ENCODE measurements around the gene ISG20L2. TPM values are rescaled to one million over a fixed set of nuclear protein-coding genes. Genes with fewer than 3 reads are reported as not detected.

ISG20L2 gene
- polyA plus RNA-seq, 3 donors, result 17.2 to 23.5 (median 18.1) TPM

DNA sequence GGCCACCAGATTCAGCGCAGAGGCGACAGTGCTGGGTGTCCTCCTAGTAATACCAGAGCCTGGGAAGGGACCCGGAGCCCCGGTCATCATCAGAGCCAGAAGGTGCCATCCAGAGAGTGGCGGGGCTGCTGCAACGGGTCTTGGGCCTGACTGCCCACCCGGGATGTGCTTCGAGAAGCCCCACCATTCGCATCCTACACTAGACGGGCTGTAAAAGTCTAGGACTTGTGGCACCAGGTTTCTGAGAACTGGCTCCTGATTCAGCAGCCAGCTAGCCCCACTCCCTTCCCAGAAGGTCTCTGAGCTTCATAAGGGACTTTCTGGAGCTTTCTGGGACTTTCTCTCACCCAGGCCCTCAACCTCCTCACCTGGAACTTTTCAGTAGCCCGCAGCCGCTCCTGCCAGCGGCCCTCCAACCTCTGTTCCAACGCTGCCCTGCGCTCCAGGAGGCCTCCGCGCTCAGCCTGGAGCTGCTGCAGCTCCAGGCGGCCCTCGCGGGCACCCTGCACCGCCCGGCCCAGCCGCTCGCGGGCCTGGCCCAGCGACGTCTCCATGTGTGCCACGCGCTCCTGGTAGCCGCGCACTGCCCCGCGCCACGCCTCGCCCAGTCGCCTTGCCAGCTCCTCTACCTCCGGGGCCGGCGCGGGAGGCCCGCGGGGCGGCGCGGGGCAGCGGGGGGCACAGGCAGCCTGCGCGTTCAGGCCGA is 52.3 kb downstream of the ISG20L2 start:
- no peak overlapping the region for H3K4me3 ChIP-seq (replicated peaks in 1 of 3; ENCODE audit: low read depth in 2 of 3, low read length in 3 of 3)

More for the DNA sequence above, 52.3 kb downstream of the ISG20L2 start:
- no peak overlapping the region for H3K4me2 ChIP-seq (replicated peaks; ENCODE audit: extremely low read depth, low read length, poor library complexity, severe bottlenecking)
- Mint-ChIP-seq H3K9me3 (peaks cover 0 to 11% (median 2%) of the 10 kb centered on the region in 7 donors), H3K36me3 (peaks cover 0 to 4% of the 10 kb centered on the region in 2 donors), H3K27me3 (ENCODE audit: low read depth in 3 of 3) (peaks cover 65 to 91% (median 76%) of the 10 kb centered on the region in 3 donors), H3K4me3 (peak overlapping the region in 1 of 2 donors; percentile 67), H3K4me1 (peaks cover 12% of the 10 kb centered on the region), H3K27ac (no peak overlapping the region)
- peaks cover 0 to 7% of the 10 kb centered on the region in 2 donors for H3K4me1 ChIP-seq (ENCODE audit: control insufficient read depth in 1 of 2, insufficient read depth in 2 of 2, low read length in 2 of 2)
- peaks cover 0 to 11% of the 10 kb centered on the region in 2 donors for H3K9me3 ChIP-seq (replicated peaks in 1 of 2; ENCODE audit: control insufficient read depth in 1 of 2, insufficient read depth in 1 of 2, low read length in 2 of 2)
- H3K27ac ChIP-seq (ENCODE audit: low read depth in 1 of 2, low read length in 2 of 2), result no peak overlapping the region
- 26% methylated on average over 48 of the region's 49 CpGs for WGBS (ENCODE audit: insufficient coverage)
- no peak overlapping the region for H2AFZ ChIP-seq (ENCODE audit: insufficient read depth, low read depth, low read length, poor library complexity, severe bottlenecking)
- no peaks in the 10 kb centered on the region for H4K20me1 ChIP-seq (ENCODE audit: insufficient read depth, low read length)
- no peak overlapping the region for H3K9ac ChIP-seq (ENCODE audit: insufficient read depth, low read length, poor library complexity, severe bottlenecking)
- TF ChIP-seq, protein P1, sequence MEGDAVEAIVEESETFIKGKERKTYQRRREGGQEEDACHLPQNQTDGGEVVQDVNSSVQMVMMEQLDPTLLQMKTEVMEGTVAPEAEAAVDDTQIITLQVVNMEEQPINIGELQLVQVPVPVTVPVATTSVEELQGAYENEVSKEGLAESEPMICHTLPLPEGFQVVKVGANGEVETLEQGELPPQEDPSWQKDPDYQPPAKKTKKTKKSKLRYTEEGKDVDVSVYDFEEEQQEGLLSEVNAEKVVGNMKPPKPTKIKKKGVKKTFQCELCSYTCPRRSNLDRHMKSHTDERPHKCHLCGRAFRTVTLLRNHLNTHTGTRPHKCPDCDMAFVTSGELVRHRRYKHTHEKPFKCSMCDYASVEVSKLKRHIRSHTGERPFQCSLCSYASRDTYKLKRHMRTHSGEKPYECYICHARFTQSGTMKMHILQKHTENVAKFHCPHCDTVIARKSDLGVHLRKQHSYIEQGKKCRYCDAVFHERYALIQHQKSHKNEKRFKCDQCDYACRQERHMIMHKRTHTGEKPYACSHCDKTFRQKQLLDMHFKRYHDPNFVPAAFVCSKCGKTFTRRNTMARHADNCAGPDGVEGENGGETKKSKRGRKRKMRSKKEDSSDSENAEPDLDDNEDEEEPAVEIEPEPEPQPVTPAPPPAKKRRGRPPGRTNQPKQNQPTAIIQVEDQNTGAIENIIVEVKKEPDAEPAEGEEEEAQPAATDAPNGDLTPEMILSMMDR (IDR thresholded peaks at IDR 0.05), result no peak
- no peak for DNase-seq
- H3K36me3 ChIP-seq (replicated peaks in 1 of 2; ENCODE audit: control insufficient read depth in 1 of 2, insufficient read depth in 2 of 2, low read length in 2 of 2), result no peaks in the 10 kb centered on the region
- intact Hi-C loops (cut with micrococcal nuclease), result loop anchor here (5.0 to 10.0 kb wide), 2 partner anchors 49 to 51 kb away; no protein-coding TSS in a partner anchor
- peaks cover 38 to 88% of the 10 kb centered on the region in 2 donors for H3K27me3 ChIP-seq (ENCODE audit: control insufficient read depth in 2 of 2, insufficient read depth in 2 of 2, low read length in 2 of 2)
- no peaks in the 10 kb centered on the region for H3K79me2 ChIP-seq (ENCODE audit: insufficient read depth, low read length)
